HepG2 (cell line): ENCODE data around the gene CNP. TPM values are rescaled to one million over a fixed set of nuclear protein-coding genes. Genes with fewer than 3 reads are reported as not detected.

ENCODE experiments used
- ATAC-seq: fragments of 200-7000 bp; cut with Tn5 transposase; 3 replicates; pipeline ENCODE4 v1.9.1; 2020; ENCODE audit warnings: mild to moderate bottlenecking, moderate library complexity
- BruUV-seq: library from RNA; stranded (reverse); fragments of 400-500 nt; replicated peaks from 2 replicates; lab custom pipeline; 2021; lab: Mats Ljungman, UMichigan
- CTCF ChIA-PET: fragments of 300-600 bp; formaldehyde crosslinking; extraction: SDS; loops from one replicate; lab custom pipeline; 2021; ENCODE audit warnings: low total read pairs, inconsistent platforms, low intra/inter-chr PET ratio; lab: Yijun Ruan, JAX
- POLR2A ChIA-PET: fragments of 350-600 bp; sonication (Branson Sonifier 250); formaldehyde crosslinking; loops from one replicate; lab custom pipeline; 2020; ENCODE audit warnings: antibody characterized with exemption, inconsistent platforms; lab: Yijun Ruan, JAX
- DNase-seq: peaks from one replicate; pipeline ENCODE4 v3.0.0-alpha.2; 2015; ENCODE audit warnings: low spot score
- FAIRE-seq: peaks from 3 replicates; lab custom pipeline; 2011; peaks lifted over from hg19 to GRCh38; lab: Jason Lieb, UNC
- H2AFZ ChIP-seq: one replicate; pipeline ENCODE4 v1.6.1; 2011; ENCODE audit warnings: low read length, inconsistent platforms
- H3K27ac ChIP-seq: fragments of 300-600 bp; 3 replicates; pipeline ENCODE4 v1.8.0; 2011; ENCODE audit warnings: mixed run types, mild to moderate bottlenecking, mixed read lengths, low read length, inconsistent platforms; ENCODE audit not compliant: insufficient read depth; ENCODE audit errors: extremely low read length
- H3K27me3 ChIP-seq, 2 experiments: fragments of 200-600 bp in 1 of 2; 2 replicates in 1 of 2; 3 replicates in 1 of 2; pipeline versions ENCODE4 v1.6.0 to v1.8.0; 2011; ENCODE audit warnings: low read length in 2 of 2, mild to moderate bottlenecking in 2 of 2, moderate library complexity in 2 of 2, inconsistent platforms in 1 of 2; ENCODE audit not compliant: insufficient read depth in 2 of 2, control insufficient read depth in 1 of 2
- H3K36me3 ChIP-seq, 2 experiments: fragments of 200-600 bp in 1 of 2; replicated peaks in 1 of 2; 2 replicates in 1 of 2; 3 replicates in 1 of 2; pipeline versions ENCODE4 v1.5.1 to v1.8.0; 2011; ENCODE audit warnings: low read length in 2 of 2, inconsistent platforms in 1 of 2; ENCODE audit not compliant: insufficient read depth in 2 of 2, control insufficient read depth in 1 of 2
- H3K4me1 ChIP-seq: 2 replicates; pipeline ENCODE4 v1.5.1; 2012; ENCODE audit warnings: low read length, inconsistent platforms; ENCODE audit not compliant: insufficient read depth
- H3K4me2 ChIP-seq: 2 replicates; pipeline ENCODE4 v1.6.0; 2011; ENCODE audit warnings: low read depth, low read length, inconsistent platforms
- H3K4me3 ChIP-seq, 3 experiments: fragments of 200-600 bp in 1 of 3; sonication (generic), shearing (Covaris generic) in 1 of 3; replicated peaks in 1 of 3; 2 replicates each; pipeline ENCODE4 v1.5.1; 2011 to 2016; ENCODE audit warnings: low read length in 3 of 3, inconsistent platforms in 2 of 3, low read depth in 2 of 3, mild to moderate bottlenecking in 2 of 3, control low read depth in 1 of 3, mixed read lengths in 1 of 3; ENCODE audit not compliant: insufficient read depth in 1 of 3
- H3K79me2 ChIP-seq: one replicate; pipeline ENCODE4 v1.6.1; 2011; ENCODE audit warnings: low read length, inconsistent platforms; ENCODE audit not compliant: insufficient read depth
- H3K9ac ChIP-seq: 2 replicates; pipeline ENCODE4 v1.6.0; 2011; ENCODE audit warnings: mild to moderate bottlenecking, low read depth, low read length, inconsistent platforms; ENCODE audit not compliant: insufficient read depth
- H3K9me3 ChIP-seq: 2 replicates; pipeline ENCODE4 v1.5.1; 2012; ENCODE audit warnings: mild to moderate bottlenecking, low read length
- H4K20me1 ChIP-seq: 2 replicates; pipeline ENCODE4 v1.6.0; 2011; ENCODE audit warnings: inconsistent platforms, mild to moderate bottlenecking, low read length, moderate library complexity; ENCODE audit not compliant: insufficient read depth
- ARHGAP35 ChIP-seq: sonication (generic); formaldehyde crosslinking; IDR thresholded peaks from 2 replicates; pipeline ENCODE4 v1.9.0; 2022; ENCODE audit warnings: mild to moderate bottlenecking, inconsistent platforms, moderate library complexity, missing genetic modification reagents, borderline replicate concordance
- ATF1 ChIP-seq: IDR thresholded peaks from 2 replicates; pipeline ENCODE4 v1.6.1; 2016; ENCODE audit warnings: mild to moderate bottlenecking, control low read depth
- CCAR2 ChIP-seq: fragments of 200-400 bp; formaldehyde crosslinking; optimal IDR thresholded peaks from 2 replicates; pipeline ENCODE3; 2018; ENCODE audit warnings: low read depth, mild to moderate bottlenecking, low read length, moderate library complexity
- GPN1 ChIP-seq: sonication (generic); formaldehyde crosslinking; IDR thresholded peaks from 2 replicates; pipeline ENCODE4 v1.5.1; 2020; ENCODE audit warnings: missing genetic modification reagents, borderline replicate concordance
- RAD51 ChIP-seq: fragments of 450-650 bp; IDR thresholded peaks from 2 replicates; pipeline ENCODE4 v1.6.1; 2016; ENCODE audit warnings: borderline replicate concordance
- SALL2 ChIP-seq: sonication (generic); formaldehyde crosslinking; IDR thresholded peaks from 2 replicates; pipeline ENCODE4 v1.8.1; 2023; ENCODE audit warnings: mild to moderate bottlenecking, missing genetic modification reagents, inconsistent platforms
- ZNF10 ChIP-seq: sonication (generic); formaldehyde crosslinking; IDR thresholded peaks from 2 replicates; pipeline ENCODE4 v1.4.0; 2020; ENCODE audit warnings: mild to moderate bottlenecking, low read depth, missing genetic modification reagents, borderline replicate concordance
- ZNF652 ChIP-seq: IDR thresholded peaks from 2 replicates; pipeline ENCODE4 v1.6.1; 2016; ENCODE audit warnings: low read depth, borderline replicate concordance
- ZSCAN22 ChIP-seq: sonication (generic); formaldehyde crosslinking; IDR thresholded peaks from 2 replicates; pipeline ENCODE4 v1.4.0; 2020; ENCODE audit warnings: mild to moderate bottlenecking, missing genetic modification reagents
- WGBS: methylation state at CpG from one replicate; pipeline ENCODE4 v1.1.6; 2017; ENCODE audit warnings: low lambda C conversion rate; 5-methylcytosine and 5-hydroxymethylcytosine counted together
- in situ Hi-C: cut with HindIII; loops from 2 replicates; pipeline ENCODE4 v1.10.0; 2017; ENCODE audit warnings: low pct_unique_long_range_greater_than_20kb; ENCODE audit not compliant: extremely low pct_ligation_motif_present
- intact Hi-C: fragments of 100-400 bp; cut with micrococcal nuclease; formaldehyde crosslinking; loops from one replicate; pipeline ENCODE4 v1.10.0; 2022; ENCODE audit not compliant: unreplicated experiment
- polyA plus RNA-seq, 8 experiments: library from polyadenylated mRNA; depleted of rRNA in 3 of 8; stranded (reverse) in 7 of 8; unstranded in 1 of 8; fragments of >200 nt; fragmentation: Illumina TruSeq in 4 of 8; extraction: Trizol in 4 of 8; gene quantifications; 2 replicates each; pipeline versions ENCODE4 v1.2.1 to v1.2.3, GENCODE V29; 2011 to 2016; ENCODE audit warnings: low read depth in 4 of 8, missing spikeins in 1 of 8, mixed read lengths in 1 of 8; ENCODE audit not compliant: insufficient read depth in 1 of 8
- total RNA-seq, 5 experiments: library from RNA; depleted of rRNA; stranded (reverse); fragments of >200 nt; fragmentation: Illumina TruSeq; extraction: Trizol; gene quantifications; 2 replicates each; pipeline ENCODE4 v1.2.3, GENCODE V29; 2016; ENCODE audit warnings: low read depth in 1 of 5
- TF ChIP-seq, protein P1 (sequence below): sonication (generic); formaldehyde crosslinking; IDR thresholded peaks from 2 replicates; pipeline ENCODE4 v1.5.0; 2020; ENCODE audit warnings: mild to moderate bottlenecking, missing genetic modification reagents, borderline replicate concordance
- TF ChIP-seq, protein P2 (sequence below), 2 experiments: sonication (generic) in 1 of 2; formaldehyde crosslinking in 1 of 2; IDR thresholded peaks; 2 replicates each; pipeline versions ENCODE4 v1.5.1 to v1.6.1; 2011 to 2020; ENCODE audit warnings: borderline replicate concordance in 1 of 2, low read depth in 1 of 2, low read length in 1 of 2, mild to moderate bottlenecking in 1 of 2, missing genetic modification reagents in 1 of 2, moderate library complexity in 1 of 2

CNP gene
- total and polyA plus RNA-seq, 2 of the 13 experiments (the other 11 are each of a cell fraction or from before 2014, with no cell fraction given) = 97.2 to 161 TPM

DNA sequence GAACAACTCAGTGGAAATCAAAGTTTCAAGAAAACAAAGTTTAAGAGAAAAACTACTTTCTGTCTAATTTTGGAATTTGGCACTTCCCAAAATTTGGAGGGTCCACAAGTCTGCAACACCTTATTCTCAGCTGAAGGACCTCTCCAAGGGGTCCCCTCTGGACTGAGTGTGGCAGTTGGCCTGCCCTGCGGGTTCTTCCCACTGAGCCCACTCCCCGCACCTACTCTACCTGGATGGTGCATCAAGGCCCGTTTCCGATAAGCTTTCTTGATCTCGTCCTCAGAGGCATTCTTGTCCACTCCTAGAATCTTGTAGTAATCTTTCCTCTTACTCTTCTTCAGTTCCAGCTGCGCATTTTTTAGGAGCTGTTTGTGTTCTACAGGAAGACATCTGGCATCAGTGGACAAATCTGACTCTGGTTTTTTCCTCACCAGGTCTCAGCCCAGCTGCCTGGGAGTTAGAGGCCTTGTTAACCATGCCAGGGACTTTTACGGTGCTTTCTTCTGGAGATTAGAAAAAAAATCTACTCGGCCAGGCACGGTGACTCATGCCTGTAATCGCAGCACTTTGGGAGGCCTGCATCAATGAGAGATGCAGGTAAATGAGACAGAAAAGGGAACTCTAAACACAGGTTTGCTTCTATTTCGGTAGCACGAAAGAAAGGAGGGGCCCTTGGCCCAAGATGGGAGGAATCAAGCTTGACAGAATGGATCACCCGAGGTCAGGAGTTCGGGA lies 15.6 kb downstream of the CNP start:
- intact Hi-C loops (no loop called here), in situ Hi-C loops (no loop called here)
- H3K9ac ChIP-seq = no peak overlapping the region
- no peak overlapping the region for H2AFZ ChIP-seq
- H3K36me3 ChIP-seq = peaks cover 49 to 79% of the 10 kb centered on the region in 2 experiments
- H3K4me3 ChIP-seq = no peak overlapping the region
- no peak for DNase-seq
- H3K27ac ChIP-seq = no peak overlapping the region
- POLR2A ChIA-PET = interaction anchor here (1.3 to 1.7 kb wide), 2 partner anchors 15 to 20 kb away, joined by 4 read pairs; partner anchors contain the start of gene CNP
- H3K9me3 ChIP-seq = no peaks in the 10 kb centered on the region
- H3K4me2 ChIP-seq = no peak overlapping the region
- H3K27me3 ChIP-seq = no peaks in the 10 kb centered on the region
- BruUV-seq = no TSS peak
- H3K4me1 ChIP-seq = no peaks in the 10 kb centered on the region
- no peak for ATAC-seq
- FAIRE-seq = no peak
- 98% methylated on average over 14 of the region's 14 CpGs for WGBS
- no peaks in the 10 kb centered on the region for H4K20me1 ChIP-seq
- CTCF ChIA-PET = no interaction called here
- no peak for TF ChIP-seq ZNF10 (CRISPR knock-in tag)
- TF ChIP-seq, protein P1, sequence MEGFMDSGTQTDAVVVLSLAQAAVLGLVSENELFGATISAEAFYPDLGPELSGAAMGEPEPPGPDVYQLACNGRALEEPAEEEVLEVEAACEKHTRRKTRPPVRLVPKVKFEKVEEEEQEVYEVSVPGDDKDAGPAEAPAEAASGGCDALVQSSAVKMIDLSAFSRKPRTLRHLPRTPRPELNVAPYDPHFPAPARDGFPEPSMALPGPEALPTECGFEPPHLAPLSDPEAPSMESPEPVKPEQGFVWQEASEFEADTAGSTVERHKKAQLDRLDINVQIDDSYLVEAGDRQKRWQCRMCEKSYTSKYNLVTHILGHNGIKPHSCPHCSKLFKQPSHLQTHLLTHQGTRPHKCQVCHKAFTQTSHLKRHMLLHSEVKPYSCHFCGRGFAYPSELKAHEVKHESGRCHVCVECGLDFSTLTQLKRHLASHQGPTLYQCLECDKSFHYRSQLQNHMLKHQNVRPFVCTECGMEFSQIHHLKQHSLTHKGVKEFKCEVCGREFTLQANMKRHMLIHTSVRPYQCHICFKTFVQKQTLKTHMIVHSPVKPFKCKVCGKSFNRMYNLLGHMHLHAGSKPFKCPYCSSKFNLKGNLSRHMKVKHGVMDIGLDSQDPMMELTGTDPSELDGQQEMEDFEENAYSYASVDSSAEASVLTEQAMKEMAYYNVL = no peak
- TF ChIP-seq ZNF652 (CRISPR knock-in tag) = no peak
- TF ChIP-seq, protein P2, sequence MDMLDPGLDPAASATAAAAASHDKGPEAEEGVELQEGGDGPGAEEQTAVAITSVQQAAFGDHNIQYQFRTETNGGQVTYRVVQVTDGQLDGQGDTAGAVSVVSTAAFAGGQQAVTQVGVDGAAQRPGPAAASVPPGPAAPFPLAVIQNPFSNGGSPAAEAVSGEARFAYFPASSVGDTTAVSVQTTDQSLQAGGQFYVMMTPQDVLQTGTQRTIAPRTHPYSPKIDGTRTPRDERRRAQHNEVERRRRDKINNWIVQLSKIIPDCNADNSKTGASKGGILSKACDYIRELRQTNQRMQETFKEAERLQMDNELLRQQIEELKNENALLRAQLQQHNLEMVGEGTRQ (IDR thresholded peaks at IDR 0.05; ENCODE audit: low read depth, low read length) = no peak
- TF ChIP-seq, protein P2 (CRISPR knock-in tag; IDR thresholded peaks at IDR 0.05; ENCODE audit: borderline replicate concordance) = no peak
- TF ChIP-seq ATF1 (CRISPR knock-in tag) = no peak
- no peak for TF ChIP-seq ARHGAP35 (CRISPR knock-in tag)
- no peak for TF ChIP-seq RAD51
- no peak for TF ChIP-seq SALL2 (CRISPR knock-in tag)
- TF ChIP-seq ZSCAN22 (CRISPR knock-in tag) = no peak
- no peak for TF ChIP-seq GPN1 (CRISPR knock-in tag)
- TF ChIP-seq CCAR2 = no peak
- TF ChIP-seq, all 625 proteins: peak for 0
- no peaks in the 10 kb centered on the region for H3K79me2 ChIP-seq
